RWPE2 (cell line): Measurements from ENCODE around the gene MRPL43.

Experiments
- ATAC-seq: fragments of 200-7000 bp; cut with Tn5 transposase; 3 replicates; pipeline ENCODE4 v1.9.1; 2021; ENCODE audit warnings: low read depth
- DNase-seq: peaks from one replicate; pipeline ENCODE4 v3.0.0-alpha.2; 2020; ENCODE audit warnings: low spot score
- H3K27ac ChIP-seq: fragments of 450-650 bp; 2 replicates; pipeline ENCODE4 v1.5.1; 2017; ENCODE audit warnings: mild to moderate bottlenecking; ENCODE audit not compliant: poor library complexity, severe bottlenecking
- H3K27me3 ChIP-seq: fragments of 250-450 bp; sonication (Bioruptor Pico); 2 replicates; pipeline ENCODE4 v1.5.1; 2021; ENCODE audit warnings: mild to moderate bottlenecking, moderate library complexity; ENCODE audit not compliant: insufficient read depth, poor library complexity, severe bottlenecking
- H3K36me3 ChIP-seq: fragments of 250-450 bp; sonication (Bioruptor Pico); 2 replicates; pipeline ENCODE4 v1.5.1; 2020; ENCODE audit warnings: low read depth, mild to moderate bottlenecking, moderate library complexity
- H3K4me1 ChIP-seq: fragments of 250-450 bp; sonication (Bioruptor Pico); 2 replicates; pipeline ENCODE4 v1.5.1; 2021; ENCODE audit warnings: mild to moderate bottlenecking, moderate library complexity; ENCODE audit not compliant: insufficient read depth, poor library complexity, severe bottlenecking
- H3K4me3 ChIP-seq: fragments of 250-450 bp; sonication (Bioruptor Pico); 2 replicates; pipeline ENCODE4 v1.5.1; 2021; ENCODE audit warnings: mild to moderate bottlenecking, moderate library complexity; ENCODE audit not compliant: severe bottlenecking
- H3K9me3 ChIP-seq: fragments of 250-450 bp; sonication (Bioruptor Pico); 2 replicates; pipeline ENCODE4 v1.5.1; 2021; ENCODE audit warnings: mild to moderate bottlenecking, moderate library complexity; ENCODE audit not compliant: severe bottlenecking
- TF ChIP-seq, protein P1 (sequence below): fragments of 450-650 bp; IDR thresholded peaks from one replicate; pipeline ENCODE4 v1.5.1; 2017; ENCODE audit warnings: mild to moderate bottlenecking, moderate library complexity; ENCODE audit not compliant: poor library complexity, severe bottlenecking

Gene MRPL43

DNA sequence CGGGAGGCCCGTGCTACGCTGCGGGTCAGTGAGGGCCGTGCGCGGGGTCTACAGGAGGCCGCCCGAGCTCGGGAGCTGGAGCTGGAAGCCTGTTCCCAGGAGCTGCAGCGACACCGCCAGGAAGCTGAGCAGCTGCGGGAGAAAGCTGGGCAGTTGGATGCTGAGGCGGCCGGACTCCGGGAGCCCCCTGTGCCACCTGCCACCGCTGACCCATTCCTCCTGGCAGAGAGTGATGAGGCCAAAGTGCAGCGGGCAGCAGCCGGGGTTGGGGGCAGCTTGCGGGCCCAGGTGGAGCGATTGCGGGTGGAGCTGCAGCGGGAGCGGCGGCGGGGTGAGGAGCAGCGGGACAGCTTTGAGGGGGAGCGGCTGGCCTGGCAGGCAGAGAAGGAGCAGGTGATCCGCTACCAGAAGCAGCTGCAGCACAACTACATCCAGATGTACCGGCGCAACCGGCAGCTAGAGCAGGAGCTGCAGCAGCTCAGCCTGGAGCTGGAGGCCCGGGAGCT, 19.3 kb upstream of the MRPL43 start:
- Histone ChIP-seq H3K27me3 (no peaks in the 10 kb centered on the region), H3K4me1 (no peaks in the 10 kb centered on the region), H3K36me3 (peaks cover 39% of the 10 kb centered on the region), H3K27ac (no peak overlapping the region), H3K9me3 (no peaks in the 10 kb centered on the region), H3K4me3 (no peak overlapping the region)
- DNase-seq (no peak), ATAC-seq (no peak)
- TF ChIP-seq, protein P1, sequence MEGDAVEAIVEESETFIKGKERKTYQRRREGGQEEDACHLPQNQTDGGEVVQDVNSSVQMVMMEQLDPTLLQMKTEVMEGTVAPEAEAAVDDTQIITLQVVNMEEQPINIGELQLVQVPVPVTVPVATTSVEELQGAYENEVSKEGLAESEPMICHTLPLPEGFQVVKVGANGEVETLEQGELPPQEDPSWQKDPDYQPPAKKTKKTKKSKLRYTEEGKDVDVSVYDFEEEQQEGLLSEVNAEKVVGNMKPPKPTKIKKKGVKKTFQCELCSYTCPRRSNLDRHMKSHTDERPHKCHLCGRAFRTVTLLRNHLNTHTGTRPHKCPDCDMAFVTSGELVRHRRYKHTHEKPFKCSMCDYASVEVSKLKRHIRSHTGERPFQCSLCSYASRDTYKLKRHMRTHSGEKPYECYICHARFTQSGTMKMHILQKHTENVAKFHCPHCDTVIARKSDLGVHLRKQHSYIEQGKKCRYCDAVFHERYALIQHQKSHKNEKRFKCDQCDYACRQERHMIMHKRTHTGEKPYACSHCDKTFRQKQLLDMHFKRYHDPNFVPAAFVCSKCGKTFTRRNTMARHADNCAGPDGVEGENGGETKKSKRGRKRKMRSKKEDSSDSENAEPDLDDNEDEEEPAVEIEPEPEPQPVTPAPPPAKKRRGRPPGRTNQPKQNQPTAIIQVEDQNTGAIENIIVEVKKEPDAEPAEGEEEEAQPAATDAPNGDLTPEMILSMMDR: no peak

DNA sequence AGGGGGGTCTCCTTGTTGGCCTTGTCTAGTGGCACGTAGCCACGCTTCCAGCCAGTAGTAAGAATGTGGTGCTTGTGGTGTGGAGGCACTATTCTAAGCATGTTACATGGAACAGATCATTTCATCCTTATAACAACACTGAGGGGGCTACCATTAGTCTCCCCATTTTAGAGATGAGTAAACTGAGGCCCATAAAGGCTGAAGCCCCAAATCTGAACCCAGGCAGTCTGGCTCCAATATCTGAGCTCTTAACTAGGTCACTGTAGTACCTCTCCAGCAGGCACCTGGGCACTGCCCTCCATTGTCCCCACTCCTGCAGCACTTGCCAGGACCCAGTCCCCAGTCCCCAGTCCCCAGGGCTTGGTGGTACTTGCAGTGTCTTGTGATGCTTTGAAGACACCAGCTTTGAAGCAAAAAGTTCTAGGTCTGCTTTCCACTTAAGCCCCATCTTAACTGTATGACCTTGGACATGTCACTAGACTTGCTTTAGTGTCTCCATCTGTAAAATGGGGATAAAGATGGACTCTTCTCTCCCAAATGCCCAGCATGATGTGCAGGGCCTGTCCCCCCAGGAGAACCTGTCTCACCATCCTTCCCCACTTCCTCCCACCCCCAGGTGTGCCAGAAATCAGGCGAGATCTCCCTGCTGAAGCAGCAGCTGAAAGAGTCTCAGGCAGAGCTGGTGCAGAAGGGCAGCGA, 18.7 kb upstream of the MRPL43 start:
- Histone ChIP-seq H3K36me3 (peaks cover 39% of the 10 kb centered on the region), H3K27me3 (no peaks in the 10 kb centered on the region), H3K4me1 (peaks cover 5% of the 10 kb centered on the region), H3K9me3 (no peaks in the 10 kb centered on the region), H3K4me3 (no peak overlapping the region), H3K27ac (no peak overlapping the region)
- DNase-seq: no peak
- no peak for ATAC-seq
- TF ChIP-seq, protein P1: no peak

DNA sequence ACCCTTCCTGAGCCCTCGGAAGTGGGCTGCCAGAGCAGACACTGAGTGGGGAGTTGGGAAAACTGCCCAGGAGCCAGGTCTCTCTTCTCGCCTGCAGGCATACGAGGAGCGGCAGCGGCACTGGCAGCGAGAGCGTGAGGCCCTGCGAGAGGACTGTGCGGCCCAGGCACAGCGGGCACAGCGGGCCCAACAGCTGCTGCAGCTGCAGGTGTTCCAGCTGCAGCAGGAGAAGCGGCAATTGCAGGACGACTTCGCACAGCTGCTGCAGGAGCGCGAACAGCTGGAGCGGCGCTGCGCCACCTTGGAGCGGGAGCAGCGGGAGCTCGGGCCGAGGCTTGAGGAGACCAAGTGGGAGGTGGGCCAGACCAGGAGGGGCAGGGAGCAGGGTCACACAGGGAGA, 18.1 kb upstream of the MRPL43 start:
- ATAC-seq: no peak
- no peak for DNase-seq
- H3K9me3 ChIP-seq: no peaks in the 10 kb centered on the region
- H3K4me3 ChIP-seq: no peak overlapping the region
- H3K4me1 ChIP-seq: peaks cover 8% of the 10 kb centered on the region
- H3K27me3 ChIP-seq: no peaks in the 10 kb centered on the region
- no peak overlapping the region for H3K27ac ChIP-seq
- peaks cover 39% of the 10 kb centered on the region for H3K36me3 ChIP-seq
- TF ChIP-seq, protein P1: no peak

DNA sequence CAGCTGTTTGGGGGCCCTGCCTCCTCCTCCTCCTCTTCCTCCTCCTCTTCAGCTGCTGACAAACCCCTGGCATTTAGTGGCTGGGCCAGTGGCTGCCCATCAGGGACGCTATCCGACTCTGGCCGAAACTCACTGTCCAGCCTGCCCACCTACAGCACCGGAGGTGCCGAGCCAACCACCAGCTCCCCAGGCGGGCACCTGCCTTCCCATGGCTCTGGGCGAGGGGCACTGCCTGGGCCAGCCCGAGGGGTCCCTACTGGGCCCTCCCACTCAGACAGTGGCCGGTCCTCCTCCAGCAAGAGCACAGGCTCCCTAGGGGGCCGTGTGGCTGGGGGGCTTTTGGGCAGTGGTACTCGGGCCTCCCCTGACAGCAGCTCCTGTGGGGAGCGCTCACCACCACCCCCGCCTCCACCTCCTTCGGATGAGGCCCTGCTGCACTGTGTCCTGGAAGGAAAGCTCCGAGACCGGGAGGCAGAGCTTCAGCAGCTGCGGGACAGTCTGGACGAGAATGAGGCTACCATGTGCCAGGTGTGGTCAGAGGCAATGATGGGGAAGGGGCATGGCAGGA, 16.4 kb upstream of the MRPL43 start:
- DNase-seq (no peak), ATAC-seq (no peak)
- peaks cover 39% of the 10 kb centered on the region for H3K36me3 ChIP-seq
- H3K4me3 ChIP-seq: no peak overlapping the region
- no peaks in the 10 kb centered on the region for H3K27me3 ChIP-seq
- no peaks in the 10 kb centered on the region for H3K9me3 ChIP-seq
- TF ChIP-seq, protein P1: no peak
- no peak overlapping the region for H3K27ac ChIP-seq
- H3K4me1 ChIP-seq: peaks cover 8% of the 10 kb centered on the region

DNA sequence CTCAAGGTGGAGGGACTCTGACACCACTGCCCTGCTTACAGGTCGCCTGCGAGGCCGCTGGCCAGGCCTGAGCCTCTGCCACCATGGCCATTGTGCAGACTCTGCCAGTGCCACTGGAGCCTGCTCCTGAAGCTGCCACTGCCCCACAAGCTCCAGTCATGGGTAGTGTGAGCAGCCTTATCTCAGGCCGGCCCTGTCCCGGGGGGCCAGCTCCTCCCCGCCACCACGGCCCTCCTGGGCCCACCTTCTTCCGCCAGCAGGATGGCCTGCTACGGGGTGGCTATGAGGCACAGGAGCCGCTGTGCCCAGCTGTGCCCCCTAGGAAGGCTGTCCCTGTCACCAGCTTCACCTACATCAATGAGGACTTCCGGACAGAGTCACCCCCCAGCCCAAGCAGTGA, 15.2 kb upstream of the MRPL43 start:
- H3K9me3 ChIP-seq: no peaks in the 10 kb centered on the region
- H3K4me3 ChIP-seq: no peak overlapping the region
- TF ChIP-seq, protein P1: no peak
- H3K36me3 ChIP-seq: peaks cover 39% of the 10 kb centered on the region
- H3K4me1 ChIP-seq: peaks cover 8% of the 10 kb centered on the region
- DNase-seq: no peak
- no peaks in the 10 kb centered on the region for H3K27me3 ChIP-seq
- H3K27ac ChIP-seq: no peak overlapping the region
- no peak for ATAC-seq
